HG02623 (cell line): ENCODE measurements around the gene SH3BP1.

Source experiments
- ATAC-seq: cut with Tn5 transposase; IDR thresholded peaks from one replicate; pipeline ENCODE4 v1.9.1; 2021; ENCODE audit warnings: moderate library complexity; ENCODE audit not compliant: unreplicated experiment

Gene SH3BP1

GRCh38 chr22:37611207-37611606 is 28.3 kb upstream of the SH3BP1 start:
- ATAC-seq = no peak

GRCh38 chr22:37616201-37617083 is 23.0 kb upstream of the SH3BP1 start:
- ATAC-seq = no peak

- no peak for ATAC-seq
Measured at GRCh38 chr22:37617431-37617830, 22.0 kb upstream of the SH3BP1 start.

GRCh38 chr22:37618072-37618656 is 21.3 kb upstream of the SH3BP1 start:
- no peak for ATAC-seq

- no peak for ATAC-seq
Measured at GRCh38 chr22:37618674-37619073, 20.8 kb upstream of the SH3BP1 start.

GRCh38 chr22:37619991-37620390 is 19.5 kb upstream of the SH3BP1 start:
- ATAC-seq = no peak

GRCh38 chr22:37621352-37621860 is 18.1 kb upstream of the SH3BP1 start:
- ATAC-seq = no peak

GRCh38 chr22:37623075-37624016 is 16.1 kb upstream of the SH3BP1 start:
- ATAC-seq = no peak

- no peak for ATAC-seq
Measured at GRCh38 chr22:37624017-37624365, 15.5 kb upstream of the SH3BP1 start.

GRCh38 chr22:37624876-37625275 is 14.6 kb upstream of the SH3BP1 start:
- no peak for ATAC-seq

GRCh38 chr22:37625737-37626136 is 13.7 kb upstream of the SH3BP1 start:
- no peak for ATAC-seq

GRCh38 chr22:37626144-37626543 is 13.3 kb upstream of the SH3BP1 start:
- no peak for ATAC-seq

GRCh38 chr22:37626556-37627075 is 12.9 kb upstream of the SH3BP1 start:
- ATAC-seq = no peak

- no peak for ATAC-seq
Measured at GRCh38 chr22:37627121-37627520, 12.3 kb upstream of the SH3BP1 start.

- no peak for ATAC-seq
Measured at GRCh38 chr22:37627545-37627944, 11.9 kb upstream of the SH3BP1 start.

- no peak for ATAC-seq
Measured at GRCh38 chr22:37628830-37629229, 10.6 kb upstream of the SH3BP1 start.

GRCh38 chr22:37629928-37630327 is 9.5 kb upstream of the SH3BP1 start:
- no peak for ATAC-seq

- no peak for ATAC-seq
Measured at GRCh38 chr22:37630839-37631435, 8.5 kb upstream of the SH3BP1 start.

GRCh38 chr22:37631448-37632173 is 7.9 kb upstream of the SH3BP1 start:
- ATAC-seq = no peak
